HG03045 (cell line): ENCODE results near the gene CMYA5.

Experiments used
- ATAC-seq: cut with Tn5 transposase; IDR thresholded peaks from one replicate; pipeline ENCODE4 v1.9.1; 2021; ENCODE audit warnings: mild to moderate bottlenecking, moderate library complexity; ENCODE audit not compliant: unreplicated experiment

Gene CMYA5

GRCh38 chr5:79834098-79834753 is 144.6 kb downstream of the CMYA5 start:
- no peak for ATAC-seq

- no peak for ATAC-seq
Measured at GRCh38 chr5:79834754-79835714, 145.4 kb downstream of the CMYA5 start.

GRCh38 chr5:79837761-79838551 is 148.3 kb downstream of the CMYA5 start:
- ATAC-seq = no peak

GRCh38 chr5:79840084-79840990 is 150.7 kb downstream of the CMYA5 start:
- ATAC-seq = no peak

GRCh38 chr5:79841172-79841571 is 151.5 kb downstream of the CMYA5 start:
- no peak for ATAC-seq

GRCh38 chr5:79842006-79842881 is 152.6 kb downstream of the CMYA5 start:
- no peak for ATAC-seq

GRCh38 chr5:79842991-79843390 is 153.4 kb downstream of the CMYA5 start:
- no peak for ATAC-seq

GRCh38 chr5:79843450-79844388 is 154.1 kb downstream of the CMYA5 start:
- no peak for ATAC-seq

GRCh38 chr5:79844571-79844970 is 154.9 kb downstream of the CMYA5 start:
- no peak for ATAC-seq

- ATAC-seq = no peak
Measured at GRCh38 chr5:79845448-79846197, 156.0 kb downstream of the CMYA5 start.

- no peak for ATAC-seq
Measured at GRCh38 chr5:79846198-79846521, 156.5 kb downstream of the CMYA5 start.

GRCh38 chr5:79847561-79847960 is 157.9 kb downstream of the CMYA5 start:
- no peak for ATAC-seq

GRCh38 chr5:79849061-79849460 is 159.4 kb downstream of the CMYA5 start:
- ATAC-seq = no peak
